Aorta (tissue), 5 donors: Measurements from ENCODE around the gene HYCC1. TPM values are rescaled to one million over a fixed set of nuclear protein-coding genes. Genes with fewer than 3 reads are reported as not detected.
"Not testable (repeated sequence)": the region's sequence is repeated elsewhere in the genome, so short reads cannot be mapped to it uniquely, and the experiment has no call there.

ENCODE experiments used
- ATAC-seq: fragments of 200-7000 bp; cut with Tn5 transposase; one replicate; pipeline ENCODE4 v1.9.1; 2022; ENCODE audit warnings: moderate library complexity; ENCODE audit not compliant: low FRiP score
- DNase-seq, 2 donors: peaks; one replicate each; pipeline ENCODE4 v3.0.0-alpha.2; 2020
- H3K27ac ChIP-seq, 2 donors: one replicate each; pipeline ENCODE4 v1.5.1; 2013; ENCODE audit warnings: low read length in 2 of 2, mild to moderate bottlenecking in 2 of 2, moderate library complexity in 2 of 2, control low read depth in 1 of 2, inconsistent platforms in 1 of 2, low read depth in 1 of 2
- H3K27me3 ChIP-seq, 2 donors: one replicate each; pipeline ENCODE4 v1.6.1; 2013; ENCODE audit warnings: control low read depth in 1 of 2, low read length in 1 of 2, mild to moderate bottlenecking in 1 of 2, moderate library complexity in 1 of 2; ENCODE audit not compliant: insufficient read depth in 2 of 2, control insufficient read depth in 1 of 2
- H3K36me3 ChIP-seq, 2 donors: one replicate each; pipeline ENCODE4 v1.6.1; 2013; ENCODE audit warnings: control low read depth in 1 of 2, low read length in 1 of 2, mild to moderate bottlenecking in 1 of 2; ENCODE audit not compliant: insufficient read depth in 2 of 2, control insufficient read depth in 1 of 2
- H3K4me1 ChIP-seq, 2 donors: one replicate each; pipeline ENCODE4 v1.6.1; 2013; ENCODE audit warnings: low read length in 2 of 2, control low read depth in 1 of 2, mild to moderate bottlenecking in 1 of 2, moderate library complexity in 1 of 2; ENCODE audit not compliant: insufficient read depth in 2 of 2, control insufficient read depth in 1 of 2
- H3K4me3 ChIP-seq, 2 donors: one replicate each; pipeline ENCODE4 v1.5.1; 2013; ENCODE audit warnings: low read length in 2 of 2, control low read depth in 1 of 2, mild to moderate bottlenecking in 1 of 2
- H3K9me3 ChIP-seq: one replicate; pipeline ENCODE4 v1.6.1; 2013; ENCODE audit warnings: mild to moderate bottlenecking, low read length; ENCODE audit not compliant: control insufficient read depth
- WGBS, 2 donors: extraction: QIAGEN DNeasy Blood & Tissue Kit; methylation state at CpG; one replicate each; pipeline ENCODE4 v1.1.7; 2013; 5-methylcytosine and 5-hydroxymethylcytosine counted together
- intact Hi-C, 2 donors: fragments of 100-400 bp; cut with DNase I; formaldehyde crosslinking; loops; one replicate each; pipeline versions ENCODE4 v1.14.2 to v1.15.0; 2022
- polyA plus RNA-seq, 2 donors: library from polyadenylated mRNA; stranded (reverse); fragments of 200-250 nt; gene quantifications; one replicate each; pipeline ENCODE4 v1.2.3, GENCODE V29; 2013
- total RNA-seq, 2 donors: library from RNA; stranded (reverse); fragmentation: NEBNext Ultra II Directional; extraction: Animal tissue kit (Norgen Biotek cat#: 25700); gene quantifications; one replicate each; pipeline ENCODE4 v1.2.1, GENCODE V29; 2021
- donor health status: healthy with polysubstance abuse.
- donor health status: Bipolar disorder and iron deficiency.
- donor health status: DM: no; HTN: no; CAD: no.
- donor health status: DM: no; HTN: no; CAD: no.
- donor health status: DM: yes; HTN: yes; CAD: no.

The HYCC1 gene
- total and polyA plus RNA-seq, 4 donors, result 21.0 to 69.3 (median 42.5) TPM

GRCh38 chr7:23044581-23044980, 30.7 kb upstream of the HYCC1 start:
- Histone ChIP-seq H3K27me3 (no peaks in the 10 kb centered on the region), H3K9me3 (no peaks in the 10 kb centered on the region), H3K36me3 (no peaks in the 10 kb centered on the region), H3K4me1 (no peaks in the 10 kb centered on the region), H3K4me3 (no peak overlapping the region), H3K27ac (no peak overlapping the region)
- intact Hi-C loops, result no loop called here
- ATAC-seq (no peak), DNase-seq (no peak)
- 85 to 88% methylated on average over 3 of the region's 3 CpGs for WGBS, 2 donors

- ATAC-seq (no peak), DNase-seq (no peak)
- Histone ChIP-seq H3K4me3 (no peak overlapping the region), H3K27ac (no peak overlapping the region), H3K27me3 (no peaks in the 10 kb centered on the region), H3K4me1 (no peaks in the 10 kb centered on the region), H3K36me3 (no peaks in the 10 kb centered on the region), H3K9me3 (no peaks in the 10 kb centered on the region)
- intact Hi-C loops, result no loop called here
- WGBS, 2 donors, result 87 to 89% methylated on average over 2 of the region's 2 CpGs
Measured at GRCh38 chr7:23043441-23043840, 29.5 kb upstream of the HYCC1 start.

- DNase-seq, H3K27ac ChIP-seq, H3K4me3 ChIP-seq, H3K9me3 ChIP-seq, H3K36me3 ChIP-seq, H3K4me1 ChIP-seq, ATAC-seq, intact Hi-C loops, H3K27me3 ChIP-seq: not testable (repeated sequence)
- 62 to 73% methylated on average over 2 of the region's 4 CpGs for WGBS, 2 donors
Measured at GRCh38 chr7:23039674-23040073, 25.7 kb upstream of the HYCC1 start.

GRCh38 chr7:23035542-23036371, 21.8 kb upstream of the HYCC1 start:
- H3K4me3 ChIP-seq, ATAC-seq, H3K27me3 ChIP-seq, intact Hi-C loops, H3K4me1 ChIP-seq, H3K27ac ChIP-seq, H3K36me3 ChIP-seq, H3K9me3 ChIP-seq, DNase-seq: not testable (repeated sequence)
- 79 to 86% methylated on average over 16 to 29 of the region's 34 CpGs for WGBS, 2 donors

GRCh38 chr7:23027261-23027660, 13.3 kb upstream of the HYCC1 start:
- Histone ChIP-seq H3K4me3 (no peak overlapping the region), H3K27me3 (no peaks in the 10 kb centered on the region), H3K27ac (no peak overlapping the region), H3K36me3 (no peaks in the 10 kb centered on the region), H3K4me1 (no peaks in the 10 kb centered on the region), H3K9me3 (no peaks in the 10 kb centered on the region)
- ATAC-seq, result no peak
- DNase-seq, result no peak
- 91 to 100% methylated on average over 1 of the region's 1 CpG for WGBS, 2 donors
- intact Hi-C loops, result no loop called here

GRCh38 chr7:23026164-23026563, 12.2 kb upstream of the HYCC1 start:
- intact Hi-C loops, result no loop called here
- H3K4me3 ChIP-seq, result no peak overlapping the region
- no peaks in the 10 kb centered on the region for H3K36me3 ChIP-seq
- 67 to 87% methylated on average over 4 of the region's 4 CpGs for WGBS, 2 donors
- H3K27ac ChIP-seq, result no peak overlapping the region
- ATAC-seq (no peak), DNase-seq (no peak)
- H3K27me3 ChIP-seq, result no peaks in the 10 kb centered on the region
- no peaks in the 10 kb centered on the region for H3K9me3 ChIP-seq
- no peaks in the 10 kb centered on the region for H3K4me1 ChIP-seq

- DNase-seq, result no peak
- Histone ChIP-seq H3K9me3 (no peaks in the 10 kb centered on the region), H3K36me3 (no peaks in the 10 kb centered on the region), H3K4me1 (peaks cover 0 to 4% of the 10 kb centered on the region in 2 donors), H3K4me3 (no peak overlapping the region), H3K27ac (no peak overlapping the region), H3K27me3 (no peaks in the 10 kb centered on the region)
- 91 to 98% methylated on average over 2 of the region's 2 CpGs for WGBS, 2 donors
- intact Hi-C loops, result no loop called here
- no peak for ATAC-seq
Measured at GRCh38 chr7:23024454-23024853, 10.5 kb upstream of the HYCC1 start.

- Histone ChIP-seq H3K27ac (no peak overlapping the region), H3K9me3 (no peaks in the 10 kb centered on the region), H3K36me3 (no peaks in the 10 kb centered on the region), H3K4me1 (peaks cover 0 to 4% of the 10 kb centered on the region in 2 donors), H3K4me3 (no peak overlapping the region), H3K27me3 (no peaks in the 10 kb centered on the region)
- WGBS, 2 donors, result 95 to 100% methylated on average over 2 of the region's 2 CpGs
- DNase-seq, result no peak
- no peak for ATAC-seq
- intact Hi-C loops, result no loop called here
Measured at GRCh38 chr7:23022851-23023250, 8.9 kb upstream of the HYCC1 start.

- Histone ChIP-seq H3K36me3 (no peaks in the 10 kb centered on the region), H3K27me3 (no peaks in the 10 kb centered on the region), H3K27ac (no peak overlapping the region), H3K4me1 (peaks cover 0 to 5% of the 10 kb centered on the region in 2 donors), H3K9me3 (no peaks in the 10 kb centered on the region), H3K4me3 (no peak overlapping the region)
- DNase-seq, result no peak
- 53 to 55% methylated on average over 7 of the region's 7 CpGs for WGBS, 2 donors
- intact Hi-C loops, result no loop called here
- no peak for ATAC-seq
Measured at GRCh38 chr7:23022258-23022769, 8.4 kb upstream of the HYCC1 start.
